SK-N-SH (cell line): ENCODE data around the gene HDAC11. TPM values are rescaled to one million over a fixed set of nuclear protein-coding genes. Genes with fewer than 3 reads are reported as not detected.

Experiments used
- CTCF ChIA-PET: fragments of 300-600, 350-600 bp; formaldehyde crosslinking; extraction: SDS; loops from one replicate; lab custom pipeline; 2021; lab: Yijun Ruan, JAX
- POLR2A ChIA-PET: fragments of 350-600 bp; sonication (Branson Sonifier 250); formaldehyde crosslinking; extraction: SDS; loops from one replicate; lab custom pipeline; 2020; ENCODE audit warnings: antibody characterized with exemption, inconsistent platforms; lab: Yijun Ruan, JAX
- DNase-seq: peaks from one replicate; pipeline ENCODE4 v3.0.0; 2012
- H2AFZ ChIP-seq: fragments of 200-600 bp; sonication (generic); 2 replicates; pipeline ENCODE4 v1.8.1; 2016; ENCODE audit warnings: antibody characterized with exemption, mild to moderate bottlenecking, low read depth
- H3F3A ChIP-seq: fragments of 200-600 bp; sonication (generic); replicated peaks from 2 replicates; pipeline ENCODE3; 2016; ENCODE audit warnings: antibody characterized with exemption, mild to moderate bottlenecking; ENCODE audit not compliant: insufficient read depth
- H3K27ac ChIP-seq, 2 experiments: fragments of 200-500 bp in 1 of 2; fragments of 200-600 bp in 1 of 2; sonication (Bioruptor generic) in 1 of 2; sonication (generic), shearing (Covaris generic) in 1 of 2; 2 replicates each; pipeline versions ENCODE4 v1.5.1 to v1.6.1; 2014 to 2016; ENCODE audit warnings: low read depth in 2 of 2, inconsistent platforms in 1 of 2, low read length in 1 of 2, mild to moderate bottlenecking in 1 of 2, mixed read lengths in 1 of 2
- H3K27me3 ChIP-seq: fragments of 200-600 bp; sonication (generic), shearing (Covaris generic); 2 replicates; pipeline ENCODE4 v1.6.1; 2016; ENCODE audit warnings: mixed run types; ENCODE audit not compliant: insufficient read depth
- H3K36me3 ChIP-seq, 2 experiments: fragments of 200-500 bp in 1 of 2; fragments of 200-600 bp in 1 of 2; sonication (Bioruptor generic) in 1 of 2; sonication (generic) in 1 of 2; replicated peaks in 1 of 2; 2 replicates each; pipeline versions ENCODE3 to v1.5.1; 2014 to 2016; ENCODE audit warnings: low read length in 1 of 2, mild to moderate bottlenecking in 1 of 2; ENCODE audit not compliant: insufficient read depth in 2 of 2, control insufficient read depth in 1 of 2
- H3K4me1 ChIP-seq, 2 experiments: fragments of 200-500 bp in 1 of 2; fragments of 200-600 bp in 1 of 2; sonication (Bioruptor generic) in 1 of 2; sonication (generic), shearing (Covaris generic) in 1 of 2; 2 replicates each; pipeline versions ENCODE4 v1.5.1 to v1.6.1; 2014 to 2016; ENCODE audit warnings: low read depth in 1 of 2, low read length in 1 of 2, mixed run types in 1 of 2; ENCODE audit not compliant: insufficient read depth in 2 of 2, control insufficient read depth in 1 of 2
- H3K4me2 ChIP-seq: fragments of 200-600 bp; sonication (generic), shearing (Covaris generic); 2 replicates; pipeline ENCODE4 v1.6.1; 2017; ENCODE audit warnings: mixed run types
- H3K4me3 ChIP-seq, 2 experiments: fragments of 200-500 bp in 1 of 2; fragments of 200-600 bp in 1 of 2; sonication (Bioruptor generic) in 1 of 2; sonication (generic), shearing (Covaris generic) in 1 of 2; 2 replicates each; pipeline versions ENCODE4 v1.5.1 to v1.8.1; 2014 to 2016; ENCODE audit warnings: low read depth in 2 of 2, inconsistent platforms in 1 of 2, low read length in 1 of 2, mild to moderate bottlenecking in 1 of 2, mixed read lengths in 1 of 2, moderate library complexity in 1 of 2
- H3K79me2 ChIP-seq: fragments of 200-600 bp; sonication (generic); 2 replicates; pipeline ENCODE4 v1.8.1; 2017; ENCODE audit warnings: mild to moderate bottlenecking; ENCODE audit not compliant: insufficient read depth
- H3K9ac ChIP-seq: fragments of 200-600 bp; sonication (generic); 2 replicates; pipeline ENCODE4 v1.6.1; 2017; ENCODE audit warnings: mixed run types
- H3K9me2 ChIP-seq: fragments of 200-600 bp; sonication (generic); 2 replicates; pipeline ENCODE4 v1.6.1; 2017; ENCODE audit warnings: mixed run types
- H3K9me3 ChIP-seq: fragments of 200-600 bp; sonication (generic); 2 replicates; pipeline ENCODE4 v1.6.1; 2017; ENCODE audit warnings: mixed run types, mild to moderate bottlenecking, moderate library complexity
- H4K20me1 ChIP-seq: fragments of 200-600 bp; sonication (generic); 2 replicates; pipeline ENCODE4 v1.6.1; 2017; ENCODE audit warnings: mild to moderate bottlenecking, mixed run types; ENCODE audit not compliant: insufficient read depth
- CHD2 ChIP-seq: fragments of 150-350 bp; IDR thresholded peaks from 2 replicates; pipeline ENCODE4 v1.6.1; 2018; ENCODE audit warnings: low read length; ENCODE audit not compliant: partially characterized antibody
- CTCF ChIP-seq: fragments of 200-600 bp; sonication (generic); IDR thresholded peaks from 2 replicates; pipeline ENCODE4 v1.6.1; 2017; ENCODE audit warnings: antibody characterized with exemption, mild to moderate bottlenecking, moderate library complexity
- EZH2phosphoT487 ChIP-seq: fragments of 200-600 bp; sonication (generic); IDR thresholded peaks from 2 replicates; pipeline ENCODE4 v1.6.1; 2017; ENCODE audit warnings: low read depth, mixed run types, mild to moderate bottlenecking, antibody characterized with exemption, moderate library complexity, borderline replicate concordance
- FOSL2 ChIP-seq: IDR thresholded peaks from 2 replicates; pipeline ENCODE4 v1.4.0; 2012; ENCODE audit warnings: low read depth, mild to moderate bottlenecking, moderate library complexity, borderline replicate concordance
- FOXM1 ChIP-seq: IDR thresholded peaks from 2 replicates; pipeline ENCODE4 v1.4.0; 2012; ENCODE audit warnings: low read depth, mild to moderate bottlenecking
- GATA2 ChIP-seq: sonication (generic); formaldehyde crosslinking; IDR thresholded peaks from 2 replicates; pipeline ENCODE4 v1.5.0; 2020; ENCODE audit warnings: mild to moderate bottlenecking, missing genetic modification reagents
- IRF3 ChIP-seq: fragments of 150-350 bp; IDR thresholded peaks from 2 replicates; pipeline ENCODE4 v1.6.1; 2016; ENCODE audit warnings: mild to moderate bottlenecking, low read depth, low read length
- MEF2A ChIP-seq: IDR thresholded peaks from 2 replicates; pipeline ENCODE4 v1.4.0; 2012; ENCODE audit warnings: low read depth, borderline replicate concordance
- NRF1 ChIP-seq: IDR thresholded peaks from 2 replicates; pipeline ENCODE4 v1.6.1; 2012; ENCODE audit warnings: low read depth, mild to moderate bottlenecking, low read length
- POLR2AphosphoS5 ChIP-seq: IDR thresholded peaks from 2 replicates; pipeline ENCODE4 v1.6.1; 2012; ENCODE audit warnings: low read depth, low read length
- TAF1 ChIP-seq: IDR thresholded peaks from 2 replicates; pipeline ENCODE4 v1.6.1; 2012; ENCODE audit warnings: low read depth, mild to moderate bottlenecking, low read length, moderate library complexity, borderline replicate concordance
- YY1 ChIP-seq: IDR thresholded peaks from 2 replicates; pipeline ENCODE4 v1.4.0; 2012; ENCODE audit warnings: low read depth, mild to moderate bottlenecking
- ZBTB33 ChIP-seq: IDR thresholded peaks from 2 replicates; pipeline ENCODE4 v1.4.0; 2012; ENCODE audit warnings: low read depth, borderline replicate concordance
- WGBS: methylation state at CpG from one replicate; pipeline ENCODE4 v1.1.6; 2017; ENCODE audit warnings: low lambda C conversion rate; 5-methylcytosine and 5-hydroxymethylcytosine counted together
- polyA plus RNA-seq, 3 experiments: library from polyadenylated mRNA; depleted of rRNA; stranded (reverse); fragments of >200 nt; gene quantifications; 2 replicates each; pipeline ENCODE4 v1.2.3, GENCODE V29; 2012

Gene HDAC11
- polyA plus RNA-seq, 1 of the 3 experiments (the other 2 are of a cell fraction) = 17.5 TPM

GRCh38 chr3:13463618-13464400 is 16.3 kb upstream of the HDAC11 start:
- DNase-seq = no peak
- no peak overlapping the region for H3K9ac ChIP-seq
- H3K9me3 ChIP-seq = no peaks in the 10 kb centered on the region
- no peaks in the 10 kb centered on the region for H3K4me1 ChIP-seq
- H3K27me3 ChIP-seq = peaks cover 17% of the 10 kb centered on the region; the same call in 1 of the 2 replicates
- WGBS = 69% methylated on average over 11 of the region's 11 CpGs
- no peaks in the 10 kb centered on the region for H3K9me2 ChIP-seq
- H4K20me1 ChIP-seq = no peaks in the 10 kb centered on the region
- no peak overlapping the region for H3K4me2 ChIP-seq
- CTCF ChIA-PET = interaction anchor here (0.9 to 5.2 kb wide), 8 partner anchors 8 to 371 kb away, joined by 3 to 47 read pairs (median 8); no protein-coding TSS in a partner anchor
- no peak for TF ChIP-seq FOSL2
- no peak for TF ChIP-seq MEF2A
- TF ChIP-seq POLR2AphosphoS5 = no peak
- no peak for TF ChIP-seq YY1
- TF ChIP-seq CHD2 = no peak
- TF ChIP-seq TAF1 = no peak
- no peak for TF ChIP-seq ZBTB33
- no peak for TF ChIP-seq EZH2phosphoT487
- no peak for TF ChIP-seq IRF3
- TF ChIP-seq CTCF = no peak
- TF ChIP-seq NRF1 = no peak
- no peak for TF ChIP-seq FOXM1
- no peak for TF ChIP-seq GATA2 (CRISPR knock-in tag)
- TF ChIP-seq, all 33 proteins: peak for 0
- H3K27ac ChIP-seq = no peak overlapping the region
- no peaks in the 10 kb centered on the region for H3K79me2 ChIP-seq
- H3K4me3 ChIP-seq = no peak overlapping the region
- H3K36me3 ChIP-seq = no peaks in the 10 kb centered on the region
- no peaks in the 10 kb centered on the region for H3F3A ChIP-seq
- H2AFZ ChIP-seq = no peak overlapping the region
- POLR2A ChIA-PET = no interaction called here
